ENCODE data around the gene SAFB2. TPM values are rescaled to one million over a fixed set of nuclear protein-coding genes. Genes with fewer than 3 reads are reported as not detected.

Gene SAFB2
- total and polyA plus RNA-seq, 10 of the 15 experiments (the other 5 are each of a cell fraction or from before 2014, with no cell fraction given): 4.5 to 89.2 (median 42.9) TPM

DNA sequence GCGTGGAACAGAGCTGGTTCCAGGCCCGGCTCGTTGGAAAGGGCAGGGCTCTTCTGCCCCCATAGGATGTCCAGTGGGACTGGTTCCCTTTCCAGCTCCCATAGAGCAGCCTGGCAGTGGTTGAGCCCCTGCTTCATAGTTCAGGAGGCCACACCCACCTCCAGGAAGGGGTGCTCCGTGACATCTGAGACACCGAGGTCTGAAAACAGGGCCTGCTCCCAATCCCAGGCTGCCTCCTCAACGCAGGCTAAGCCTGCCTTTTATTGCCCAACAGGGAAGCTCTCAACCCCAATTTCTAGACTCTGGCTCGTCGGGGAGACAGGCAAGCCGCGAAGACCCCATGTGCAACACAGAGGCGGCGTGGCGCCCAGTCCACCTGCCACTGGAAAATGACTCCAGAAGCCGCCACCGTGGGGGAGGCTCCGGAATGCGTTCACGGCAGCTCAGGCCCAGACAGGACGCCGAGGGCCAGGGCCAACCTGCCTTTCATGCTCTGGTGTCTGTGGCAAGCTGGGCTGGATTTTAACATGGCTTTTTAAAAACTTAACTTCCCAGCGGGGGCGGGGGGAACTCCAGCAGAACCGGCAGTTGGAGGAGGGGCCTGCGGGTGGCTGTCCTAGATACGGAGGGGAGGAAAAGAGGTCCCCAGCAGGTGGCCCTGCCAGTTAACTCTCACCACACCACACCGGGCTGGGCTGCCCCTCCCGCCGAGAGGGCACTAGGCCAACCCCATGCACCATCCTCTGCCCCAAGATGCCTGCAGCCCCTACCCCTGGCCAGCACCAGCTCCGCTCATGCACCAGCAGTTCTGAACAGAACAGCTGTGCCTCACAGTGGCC lies 36.9 kb downstream of the SAFB2 start (continued):
- TF ChIP-seq IKZF1 (conservative IDR thresholded peaks at IDR 0.05): 0 out of 2 replicates have a peak, but pooled peaks have one; percentile 24

DNA sequence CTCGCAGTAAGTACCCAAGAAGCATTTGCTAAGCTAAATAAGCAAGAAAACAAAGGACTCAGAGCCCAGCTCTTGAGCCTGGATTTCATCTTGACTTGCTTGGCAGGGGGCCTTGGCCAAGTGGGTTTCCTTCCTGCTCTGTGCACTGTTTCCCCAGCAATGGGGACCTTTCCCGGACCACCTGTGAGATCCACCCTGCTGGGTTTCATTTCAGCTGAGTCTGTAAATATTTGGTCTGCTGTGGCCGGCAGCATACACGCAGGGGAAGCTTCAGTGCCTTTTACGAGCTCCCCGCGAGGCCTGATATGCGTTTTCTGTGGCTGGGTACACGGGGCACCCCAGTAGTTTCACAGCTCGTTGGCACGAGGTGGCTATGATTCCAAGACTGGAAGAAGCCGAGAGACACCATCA lies 42.4 kb downstream of the SAFB2 start:
- SMC1A ChIA-PET (ENCODE audit: uncharacterized antibody, unreplicated experiment): no interaction called here
- Histone ChIP-seq H3K27me3 (replicated peaks in 1 of 2; ENCODE audit: control insufficient read depth in 2 of 2, insufficient read depth in 2 of 2, low read length in 1 of 2) (no peaks in the 10 kb centered on the region), H3K4me1 (ENCODE audit: control insufficient read depth, insufficient read depth, low read length) (no peaks in the 10 kb centered on the region), H3K36me3 (ENCODE audit: control insufficient read depth in 2 of 2, insufficient read depth in 2 of 2, low read length in 1 of 2) (peaks cover 0 to under 1% of the 10 kb centered on the region in 2 experiments; a peak in 2 of 4 replicates), H3K9ac (ENCODE audit: control insufficient read depth, insufficient read depth, low read length) (no peak overlapping the region), H3K4me3 (no peak overlapping the region), H2AFZ (ENCODE audit: control insufficient read depth, low read depth, low read length) (no peak overlapping the region), H3K27ac (ENCODE audit: control insufficient read depth, insufficient read depth) (no peak overlapping the region), H3K79me2 (ENCODE audit: control insufficient read depth, insufficient read depth, low read length) (no peaks in the 10 kb centered on the region), H3K4me2 (ENCODE audit: control insufficient read depth, insufficient read depth) (no peak overlapping the region), H3K9me3 (replicated peaks; ENCODE audit: control insufficient read depth, insufficient read depth, low read length) (no peaks in the 10 kb centered on the region), H4K20me1 (ENCODE audit: control insufficient read depth, insufficient read depth) (no peaks in the 10 kb centered on the region)
- no peak for FAIRE-seq
- no TSS peak for BruUV-seq (replicated peaks)
- RAD21 ChIA-PET (ENCODE audit: unreplicated experiment): interaction anchor here (0.6 to 1.5 kb wide), 2 partner anchors 140 to 329 kb away, joined by 3 read pairs; partner anchors contain the start of genes CATSPERD and LONP1
- intact Hi-C loops (cut with micrococcal nuclease; ENCODE audit: unreplicated experiment): no loop called here
- in situ Hi-C loops (cut with MboI): no loop called here
- POLR2A ChIA-PET: no interaction called here
- 76% methylated on average over 12 of the region's 12 CpGs for WGBS (ENCODE audit: insufficient coverage, insufficient replicate concordance, low lambda C conversion rate, missing lambda C conversion rate)
- CTCF ChIA-PET: no interaction called here
- no peak for ATAC-seq
- no peak for DNase-seq (ENCODE audit: low read depth, low spot score)
- TF ChIP-seq, protein P1, sequence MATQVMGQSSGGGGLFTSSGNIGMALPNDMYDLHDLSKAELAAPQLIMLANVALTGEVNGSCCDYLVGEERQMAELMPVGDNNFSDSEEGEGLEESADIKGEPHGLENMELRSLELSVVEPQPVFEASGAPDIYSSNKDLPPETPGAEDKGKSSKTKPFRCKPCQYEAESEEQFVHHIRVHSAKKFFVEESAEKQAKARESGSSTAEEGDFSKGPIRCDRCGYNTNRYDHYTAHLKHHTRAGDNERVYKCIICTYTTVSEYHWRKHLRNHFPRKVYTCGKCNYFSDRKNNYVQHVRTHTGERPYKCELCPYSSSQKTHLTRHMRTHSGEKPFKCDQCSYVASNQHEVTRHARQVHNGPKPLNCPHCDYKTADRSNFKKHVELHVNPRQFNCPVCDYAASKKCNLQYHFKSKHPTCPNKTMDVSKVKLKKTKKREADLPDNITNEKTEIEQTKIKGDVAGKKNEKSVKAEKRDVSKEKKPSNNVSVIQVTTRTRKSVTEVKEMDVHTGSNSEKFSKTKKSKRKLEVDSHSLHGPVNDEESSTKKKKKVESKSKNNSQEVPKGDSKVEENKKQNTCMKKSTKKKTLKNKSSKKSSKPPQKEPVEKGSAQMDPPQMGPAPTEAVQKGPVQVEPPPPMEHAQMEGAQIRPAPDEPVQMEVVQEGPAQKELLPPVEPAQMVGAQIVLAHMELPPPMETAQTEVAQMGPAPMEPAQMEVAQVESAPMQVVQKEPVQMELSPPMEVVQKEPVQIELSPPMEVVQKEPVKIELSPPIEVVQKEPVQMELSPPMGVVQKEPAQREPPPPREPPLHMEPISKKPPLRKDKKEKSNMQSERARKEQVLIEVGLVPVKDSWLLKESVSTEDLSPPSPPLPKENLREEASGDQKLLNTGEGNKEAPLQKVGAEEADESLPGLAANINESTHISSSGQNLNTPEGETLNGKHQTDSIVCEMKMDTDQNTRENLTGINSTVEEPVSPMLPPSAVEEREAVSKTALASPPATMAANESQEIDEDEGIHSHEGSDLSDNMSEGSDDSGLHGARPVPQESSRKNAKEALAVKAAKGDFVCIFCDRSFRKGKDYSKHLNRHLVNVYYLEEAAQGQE (IDR thresholded peaks at IDR 0.05; ENCODE audit: low read depth, low read length): no peak
- TF ChIP-seq NR2C2 (IDR thresholded peaks at IDR 0.05; ENCODE audit: borderline replicate concordance, control insufficient read depth, insufficient read length, low read depth): no peak
- no peak for TF ChIP-seq POLR2AphosphoS2 (IDR thresholded peaks at IDR 0.05; ENCODE audit: low read depth, low read length)
- TF ChIP-seq, protein P2, sequence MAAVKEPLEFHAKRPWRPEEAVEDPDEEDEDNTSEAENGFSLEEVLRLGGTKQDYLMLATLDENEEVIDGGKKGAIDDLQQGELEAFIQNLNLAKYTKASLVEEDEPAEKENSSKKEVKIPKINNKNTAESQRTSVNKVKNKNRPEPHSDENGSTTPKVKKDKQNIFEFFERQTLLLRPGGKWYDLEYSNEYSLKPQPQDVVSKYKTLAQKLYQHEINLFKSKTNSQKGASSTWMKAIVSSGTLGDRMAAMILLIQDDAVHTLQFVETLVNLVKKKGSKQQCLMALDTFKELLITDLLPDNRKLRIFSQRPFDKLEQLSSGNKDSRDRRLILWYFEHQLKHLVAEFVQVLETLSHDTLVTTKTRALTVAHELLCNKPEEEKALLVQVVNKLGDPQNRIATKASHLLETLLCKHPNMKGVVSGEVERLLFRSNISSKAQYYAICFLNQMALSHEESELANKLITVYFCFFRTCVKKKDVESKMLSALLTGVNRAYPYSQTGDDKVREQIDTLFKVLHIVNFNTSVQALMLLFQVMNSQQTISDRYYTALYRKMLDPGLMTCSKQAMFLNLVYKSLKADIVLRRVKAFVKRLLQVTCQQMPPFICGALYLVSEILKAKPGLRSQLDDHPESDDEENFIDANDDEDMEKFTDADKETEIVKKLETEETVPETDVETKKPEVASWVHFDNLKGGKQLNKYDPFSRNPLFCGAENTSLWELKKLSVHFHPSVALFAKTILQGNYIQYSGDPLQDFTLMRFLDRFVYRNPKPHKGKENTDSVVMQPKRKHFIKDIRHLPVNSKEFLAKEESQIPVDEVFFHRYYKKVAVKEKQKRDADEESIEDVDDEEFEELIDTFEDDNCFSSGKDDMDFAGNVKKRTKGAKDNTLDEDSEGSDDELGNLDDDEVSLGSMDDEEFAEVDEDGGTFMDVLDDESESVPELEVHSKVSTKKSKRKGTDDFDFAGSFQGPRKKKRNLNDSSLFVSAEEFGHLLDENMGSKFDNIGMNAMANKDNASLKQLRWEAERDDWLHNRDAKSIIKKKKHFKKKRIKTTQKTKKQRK (IDR thresholded peaks at IDR 0.05; ENCODE audit: low read depth, low read length): no peak
- TF ChIP-seq ZBED1 (IDR thresholded peaks at IDR 0.05; ENCODE audit: borderline replicate concordance): no peak
- TF ChIP-seq, protein P3, sequence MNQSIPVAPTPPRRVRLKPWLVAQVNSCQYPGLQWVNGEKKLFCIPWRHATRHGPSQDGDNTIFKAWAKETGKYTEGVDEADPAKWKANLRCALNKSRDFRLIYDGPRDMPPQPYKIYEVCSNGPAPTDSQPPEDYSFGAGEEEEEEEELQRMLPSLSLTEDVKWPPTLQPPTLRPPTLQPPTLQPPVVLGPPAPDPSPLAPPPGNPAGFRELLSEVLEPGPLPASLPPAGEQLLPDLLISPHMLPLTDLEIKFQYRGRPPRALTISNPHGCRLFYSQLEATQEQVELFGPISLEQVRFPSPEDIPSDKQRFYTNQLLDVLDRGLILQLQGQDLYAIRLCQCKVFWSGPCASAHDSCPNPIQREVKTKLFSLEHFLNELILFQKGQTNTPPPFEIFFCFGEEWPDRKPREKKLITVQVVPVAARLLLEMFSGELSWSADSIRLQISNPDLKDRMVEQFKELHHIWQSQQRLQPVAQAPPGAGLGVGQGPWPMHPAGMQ (IDR thresholded peaks at IDR 0.05; ENCODE audit: borderline replicate concordance): no peak
- TF ChIP-seq TCF12 (IDR thresholded peaks at IDR 0.05; ENCODE audit: low read depth, low read length): no peak
- no peak for TF ChIP-seq NR2F1 (conservative IDR thresholded peaks at IDR 0.05)
- TF ChIP-seq, protein P4, sequence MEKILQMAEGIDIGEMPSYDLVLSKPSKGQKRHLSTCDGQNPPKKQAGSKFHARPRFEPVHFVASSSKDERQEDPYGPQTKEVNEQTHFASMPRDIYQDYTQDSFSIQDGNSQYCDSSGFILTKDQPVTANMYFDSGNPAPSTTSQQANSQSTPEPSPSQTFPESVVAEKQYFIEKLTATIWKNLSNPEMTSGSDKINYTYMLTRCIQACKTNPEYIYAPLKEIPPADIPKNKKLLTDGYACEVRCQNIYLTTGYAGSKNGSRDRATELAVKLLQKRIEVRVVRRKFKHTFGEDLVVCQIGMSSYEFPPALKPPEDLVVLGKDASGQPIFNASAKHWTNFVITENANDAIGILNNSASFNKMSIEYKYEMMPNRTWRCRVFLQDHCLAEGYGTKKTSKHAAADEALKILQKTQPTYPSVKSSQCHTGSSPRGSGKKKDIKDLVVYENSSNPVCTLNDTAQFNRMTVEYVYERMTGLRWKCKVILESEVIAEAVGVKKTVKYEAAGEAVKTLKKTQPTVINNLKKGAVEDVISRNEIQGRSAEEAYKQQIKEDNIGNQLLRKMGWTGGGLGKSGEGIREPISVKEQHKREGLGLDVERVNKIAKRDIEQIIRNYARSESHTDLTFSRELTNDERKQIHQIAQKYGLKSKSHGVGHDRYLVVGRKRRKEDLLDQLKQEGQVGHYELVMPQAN (conservative IDR thresholded peaks at IDR 0.05): no peak
- no peak for TF ChIP-seq HDGF (IDR thresholded peaks at IDR 0.05)
